VCaP (cell line): ENCODE data around the gene CBFA2T3.

Experiments used
- H3K27ac ChIP-seq: fragments of 450-650 bp; 2 replicates; pipeline ENCODE4 v1.5.1; 2017
- TF ChIP-seq, protein P1 (sequence below): fragments of 450-650 bp; conservative IDR thresholded peaks from 2 replicates; pipeline ENCODE4 v1.5.1; 2017; ENCODE audit warnings: mild to moderate bottlenecking, moderate library complexity

Gene CBFA2T3

DNA sequence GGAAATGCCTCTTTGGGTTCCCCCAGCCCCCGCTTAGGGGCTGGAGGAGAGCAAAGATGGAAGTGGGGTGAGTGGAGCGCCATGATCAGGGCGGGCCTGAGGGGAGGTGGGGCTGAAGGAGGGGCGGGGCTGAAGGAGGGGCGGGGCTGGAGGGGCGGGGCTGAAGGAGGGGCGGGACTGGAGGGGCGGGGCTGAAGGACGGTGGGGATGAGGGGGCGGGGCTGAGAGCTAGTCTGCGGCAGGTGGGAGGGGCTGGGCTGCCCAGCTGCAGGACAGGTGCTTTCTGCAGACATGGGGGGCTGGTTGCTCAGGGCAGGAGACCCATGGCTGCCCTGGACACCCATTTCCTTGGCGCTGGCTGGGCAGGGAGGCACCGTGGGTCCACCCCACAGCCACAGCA, 71.4 kb downstream of the CBFA2T3 start:
- TF ChIP-seq, protein P1, sequence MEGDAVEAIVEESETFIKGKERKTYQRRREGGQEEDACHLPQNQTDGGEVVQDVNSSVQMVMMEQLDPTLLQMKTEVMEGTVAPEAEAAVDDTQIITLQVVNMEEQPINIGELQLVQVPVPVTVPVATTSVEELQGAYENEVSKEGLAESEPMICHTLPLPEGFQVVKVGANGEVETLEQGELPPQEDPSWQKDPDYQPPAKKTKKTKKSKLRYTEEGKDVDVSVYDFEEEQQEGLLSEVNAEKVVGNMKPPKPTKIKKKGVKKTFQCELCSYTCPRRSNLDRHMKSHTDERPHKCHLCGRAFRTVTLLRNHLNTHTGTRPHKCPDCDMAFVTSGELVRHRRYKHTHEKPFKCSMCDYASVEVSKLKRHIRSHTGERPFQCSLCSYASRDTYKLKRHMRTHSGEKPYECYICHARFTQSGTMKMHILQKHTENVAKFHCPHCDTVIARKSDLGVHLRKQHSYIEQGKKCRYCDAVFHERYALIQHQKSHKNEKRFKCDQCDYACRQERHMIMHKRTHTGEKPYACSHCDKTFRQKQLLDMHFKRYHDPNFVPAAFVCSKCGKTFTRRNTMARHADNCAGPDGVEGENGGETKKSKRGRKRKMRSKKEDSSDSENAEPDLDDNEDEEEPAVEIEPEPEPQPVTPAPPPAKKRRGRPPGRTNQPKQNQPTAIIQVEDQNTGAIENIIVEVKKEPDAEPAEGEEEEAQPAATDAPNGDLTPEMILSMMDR: no peak
- no peak overlapping the region for H3K27ac ChIP-seq

DNA sequence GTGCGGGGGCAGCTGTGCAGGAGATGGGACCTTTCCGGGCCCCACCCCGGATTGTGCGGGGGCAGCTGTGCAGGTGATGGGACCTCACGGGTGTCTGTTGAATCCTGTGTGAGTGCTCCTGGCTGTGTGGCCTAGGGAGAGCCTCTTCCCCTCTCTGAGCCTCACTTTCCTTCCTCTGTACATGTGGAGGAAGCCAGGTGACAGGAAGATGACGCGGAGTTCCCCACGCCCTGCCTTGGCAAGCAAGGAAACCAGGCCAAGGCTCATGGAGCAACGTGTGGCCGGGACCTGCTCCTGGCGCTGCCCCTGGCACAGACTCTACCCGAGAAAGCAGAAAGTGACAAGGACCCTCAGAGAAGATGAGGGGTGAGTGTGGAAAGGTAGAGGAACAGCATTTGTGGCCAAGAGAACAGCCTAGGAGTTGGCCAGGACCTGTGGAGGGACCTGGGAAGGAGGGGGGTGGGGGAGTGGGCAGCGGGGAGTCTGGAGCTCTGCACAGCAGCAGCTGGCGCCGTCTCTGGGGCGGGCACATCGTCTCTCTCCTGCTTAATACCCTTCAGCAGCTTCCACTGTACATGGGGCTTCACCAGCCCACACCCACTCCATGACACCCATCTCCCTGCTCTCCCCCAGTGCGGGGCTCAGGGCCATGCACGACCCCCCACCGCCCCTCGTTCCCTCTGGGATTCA, 72.2 kb downstream of the CBFA2T3 start:
- TF ChIP-seq, protein P1: no peak
- H3K27ac ChIP-seq: no peak overlapping the region

DNA sequence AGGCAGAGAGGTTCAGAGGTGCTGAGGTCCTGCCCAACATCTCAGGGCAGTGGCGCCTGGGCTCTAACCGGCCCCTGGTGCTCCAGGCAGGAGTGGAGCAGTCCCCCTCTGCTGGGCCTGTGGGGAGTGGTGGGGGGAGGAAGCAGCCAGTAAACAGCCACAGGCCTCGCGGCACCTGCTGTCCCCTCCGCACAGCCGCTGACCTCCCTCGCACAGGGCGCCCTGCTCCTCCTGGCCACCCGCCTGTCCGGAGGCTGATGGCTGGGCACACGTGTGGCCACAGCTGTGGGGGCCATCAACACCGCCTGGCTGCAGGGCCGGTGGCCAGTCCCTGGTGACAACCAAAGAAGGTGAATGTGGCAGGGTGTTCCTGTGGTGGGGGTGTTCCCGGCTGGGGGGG, 73.7 kb downstream of the CBFA2T3 start:
- TF ChIP-seq, protein P1: no peak
- H3K27ac ChIP-seq: no peak overlapping the region

DNA sequence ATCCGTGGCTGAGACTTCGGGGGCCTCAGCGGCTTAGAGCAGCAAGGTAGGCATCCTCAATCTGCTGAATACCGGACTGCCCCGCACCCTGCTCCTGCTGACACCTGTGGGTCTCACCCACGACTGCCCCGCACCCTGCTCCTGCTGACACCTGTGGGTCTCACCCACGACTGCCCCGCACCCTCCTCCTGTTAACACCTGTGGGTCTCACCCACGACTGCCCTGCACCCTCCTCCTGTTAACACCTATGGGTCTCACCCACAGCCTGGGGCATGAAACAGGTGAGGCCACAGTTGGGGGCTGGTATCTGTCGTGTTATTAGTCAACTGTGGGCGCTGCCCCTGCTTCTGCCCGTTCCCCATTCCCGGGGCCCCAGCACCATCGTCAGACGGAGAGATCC, 74.3 kb downstream of the CBFA2T3 start:
- TF ChIP-seq, protein P1: no peak

DNA sequence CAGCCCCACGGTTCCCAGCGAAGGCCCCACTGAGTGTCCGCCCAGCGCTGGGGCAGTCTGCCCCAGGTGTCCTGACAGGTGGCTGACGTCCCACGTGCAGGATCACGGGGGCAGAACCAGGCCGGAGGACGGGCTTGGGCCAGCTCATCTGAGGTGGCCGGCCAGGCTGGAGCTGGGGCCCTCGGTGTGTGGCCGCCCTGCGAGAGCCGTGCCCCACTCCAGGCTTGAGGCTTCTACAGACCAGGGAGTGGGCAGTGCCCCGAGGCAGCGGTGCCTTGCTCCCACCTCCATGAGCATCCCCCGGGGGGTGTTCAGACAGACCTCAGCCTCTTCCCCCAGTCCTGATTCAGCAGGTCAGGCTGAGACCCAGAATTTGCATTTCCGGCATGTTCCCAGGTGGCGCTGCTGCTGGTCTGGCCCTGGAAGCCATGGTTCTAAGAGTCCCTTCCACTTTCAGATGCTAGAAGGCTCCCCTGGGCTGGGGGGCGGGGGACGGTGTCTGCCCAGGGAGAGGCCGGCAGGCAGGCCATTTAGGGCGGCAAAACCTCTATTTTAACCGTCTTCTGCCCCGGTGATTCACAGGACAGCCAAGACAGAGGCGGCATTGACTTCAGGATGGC, 75.2 kb downstream of the CBFA2T3 start:
- TF ChIP-seq, protein P1: no peak
- no peak overlapping the region for H3K27ac ChIP-seq

More for the DNA sequence above, 74.3 kb downstream of the CBFA2T3 start:
- no peak overlapping the region for H3K27ac ChIP-seq

DNA sequence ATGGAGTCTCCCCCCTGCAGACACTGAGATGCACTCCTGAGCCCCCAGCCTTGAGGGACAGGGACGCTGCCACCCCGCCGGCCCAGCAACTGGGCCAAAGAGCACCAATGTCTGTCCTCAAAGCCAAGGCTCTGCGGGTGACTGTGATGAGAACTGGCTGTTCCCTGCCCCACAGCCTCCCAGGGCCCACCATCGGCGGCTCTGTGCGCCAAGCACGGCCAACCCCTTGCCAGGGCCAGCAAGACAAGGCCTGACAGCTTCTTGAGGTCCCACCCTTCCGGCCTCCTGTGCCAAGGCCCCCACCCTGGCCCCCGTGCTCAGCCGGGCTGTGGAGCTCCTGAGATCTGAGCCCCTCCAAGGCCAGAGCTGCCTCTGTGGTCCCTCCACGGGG, 76.3 kb downstream of the CBFA2T3 start:
- TF ChIP-seq, protein P1: no peak
- no peak overlapping the region for H3K27ac ChIP-seq

DNA sequence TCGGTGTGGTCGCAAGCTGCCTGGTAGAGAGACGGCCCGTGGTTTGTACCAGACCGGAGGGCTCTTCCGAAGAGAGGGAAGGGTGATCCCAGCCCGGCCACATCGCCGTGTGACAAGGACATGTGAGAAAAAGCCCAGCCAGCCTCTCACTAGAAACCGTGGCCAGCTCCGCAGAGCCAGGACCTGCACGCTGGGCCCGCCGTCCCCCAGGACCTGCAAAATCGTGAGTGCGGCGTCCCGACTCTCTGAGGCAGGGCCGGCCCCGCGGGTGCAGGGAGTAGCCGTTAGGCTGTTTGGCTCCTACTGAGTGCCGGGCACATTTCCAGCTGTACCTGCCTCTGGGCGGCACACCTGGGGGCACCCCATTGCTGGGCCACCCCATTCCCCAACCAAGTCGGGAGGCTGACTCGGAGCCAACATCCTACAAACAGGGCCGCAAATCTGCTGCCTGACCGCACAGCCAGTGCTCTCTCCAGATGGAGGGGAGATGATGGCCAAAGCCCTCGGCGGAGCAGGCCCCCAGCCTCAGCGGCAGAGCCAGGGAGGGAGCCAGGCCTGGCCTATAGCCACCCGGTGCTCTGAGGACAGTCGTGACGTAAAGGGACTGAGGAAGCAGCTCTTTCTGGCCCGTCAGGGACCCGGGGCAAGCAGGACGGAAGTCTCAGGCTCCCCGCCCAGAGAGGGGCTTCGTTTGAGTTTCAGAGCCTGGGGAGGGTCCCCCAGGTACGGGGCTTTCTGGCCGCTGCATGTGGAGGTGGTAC, 76.9 kb downstream of the CBFA2T3 start:
- H3K27ac ChIP-seq: no peak overlapping the region
- TF ChIP-seq, protein P1: no peak
